Cardiac septum (tissue), 1 donor: ENCODE results near the gene BBC3. TPM values are rescaled to one million over a fixed set of nuclear protein-coding genes. Genes with fewer than 3 reads are reported as not detected.

ENCODE experiments used
- DNase-seq: peaks from one replicate; pipeline ENCODE4 v3.0.0-alpha.2; 2020; ENCODE audit warnings: low spot score
- intact Hi-C: fragments of 100-400 bp; cut with DNase I; formaldehyde crosslinking; loops from one replicate; pipeline ENCODE4 v1.14.0; 2022
- total RNA-seq: library from RNA; stranded (reverse); fragmentation: NEBNext Ultra II Directional; extraction: Animal tissue kit (Norgen Biotek cat#: 25700); gene quantifications from one replicate; pipeline ENCODE4 v1.2.1, GENCODE V29; 2021
- donor health status: DM: no; HTN: no; CAD: no.

Gene BBC3
- total RNA-seq, 1 donor from 2014 or later, result 4.4 TPM

DNA sequence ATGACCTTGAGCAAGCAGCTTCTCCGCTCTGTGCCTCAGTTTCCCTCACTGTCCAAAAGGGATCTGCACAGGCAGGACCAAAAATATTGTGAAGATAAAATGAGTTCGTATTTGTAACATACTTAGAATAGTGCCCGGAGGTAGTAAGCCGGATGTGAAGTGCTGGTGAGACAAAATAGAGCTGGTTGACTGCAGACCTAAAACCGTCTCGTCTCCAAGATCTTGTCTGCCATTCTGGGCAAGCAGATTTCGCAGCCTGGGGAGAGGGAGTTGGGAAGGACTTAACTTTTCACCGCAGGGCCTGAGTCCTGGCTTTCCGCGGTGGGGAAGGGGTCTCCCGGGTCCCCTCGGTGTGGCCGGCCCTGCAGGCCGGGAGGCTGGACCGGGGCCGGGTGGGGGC, 8.2 kb upstream of the BBC3 start:
- intact Hi-C loops, result no loop called here
- DNase-seq, result no peak

GRCh38 chr19:47236072-47236675, 5.2 kb upstream of the BBC3 start:
- no peak for DNase-seq
- intact Hi-C loops, result no loop called here

- intact Hi-C loops, result no loop called here
- DNase-seq, result no peak
These were observed 1.6 kb upstream of the BBC3 start for GRCh38 chr19:47232422-47233211.

DNA sequence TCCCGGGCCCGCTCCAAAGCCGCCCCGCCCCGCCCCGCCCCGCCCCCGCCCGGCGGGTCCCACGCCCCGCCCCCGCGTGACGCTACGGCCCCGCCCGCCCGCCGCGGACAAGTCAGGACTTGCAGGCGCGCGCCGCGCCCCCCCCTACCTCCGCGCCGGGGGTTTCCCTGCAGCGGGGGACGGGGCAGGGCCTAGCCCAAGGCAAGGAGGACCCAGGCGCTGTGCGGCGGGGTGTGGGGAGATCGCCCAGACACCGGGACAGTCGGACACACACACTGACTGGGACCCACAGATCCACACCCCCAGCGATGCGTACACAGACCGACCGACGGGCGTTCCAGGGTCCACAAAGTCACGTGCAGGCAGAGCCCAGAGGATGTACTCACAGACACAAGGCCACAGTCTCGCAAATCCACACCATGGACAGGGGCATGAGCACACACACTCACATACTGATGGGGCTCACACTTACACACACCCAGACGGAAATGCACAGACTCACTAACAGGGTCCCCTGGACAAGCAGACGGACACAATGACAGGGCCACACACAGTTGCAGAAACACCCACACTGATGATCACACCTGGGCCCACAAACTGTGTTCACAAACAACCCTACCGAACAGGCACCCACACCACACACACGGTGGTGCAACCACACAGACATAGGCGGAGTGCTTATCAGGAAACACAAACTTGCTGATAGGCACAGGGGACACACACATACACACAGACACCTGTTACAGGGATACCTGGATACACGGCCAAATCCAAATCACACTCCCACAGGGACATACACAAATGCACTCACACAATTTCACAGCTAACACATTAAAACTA, 436 bp upstream of the BBC3 start:
- intact Hi-C loops, result no loop called here
- DNase-seq, result peak; percentile 95

GRCh38 chr19:47230054-47230920, 712 bp downstream of the BBC3 start:
- DNase-seq, result peak; percentile 88

GRCh38 chr19:47229676-47230053, 1.3 kb downstream of the BBC3 start:
- intact Hi-C loops, result loop anchor here (1.0 kb wide), 1 partner anchor 15 kb away; no protein-coding TSS in a partner anchor
- DNase-seq, result no peak

More at GRCh38 chr19:47230054-47230920, 712 bp downstream of the BBC3 start:
- intact Hi-C loops, result no loop called here

DNA sequence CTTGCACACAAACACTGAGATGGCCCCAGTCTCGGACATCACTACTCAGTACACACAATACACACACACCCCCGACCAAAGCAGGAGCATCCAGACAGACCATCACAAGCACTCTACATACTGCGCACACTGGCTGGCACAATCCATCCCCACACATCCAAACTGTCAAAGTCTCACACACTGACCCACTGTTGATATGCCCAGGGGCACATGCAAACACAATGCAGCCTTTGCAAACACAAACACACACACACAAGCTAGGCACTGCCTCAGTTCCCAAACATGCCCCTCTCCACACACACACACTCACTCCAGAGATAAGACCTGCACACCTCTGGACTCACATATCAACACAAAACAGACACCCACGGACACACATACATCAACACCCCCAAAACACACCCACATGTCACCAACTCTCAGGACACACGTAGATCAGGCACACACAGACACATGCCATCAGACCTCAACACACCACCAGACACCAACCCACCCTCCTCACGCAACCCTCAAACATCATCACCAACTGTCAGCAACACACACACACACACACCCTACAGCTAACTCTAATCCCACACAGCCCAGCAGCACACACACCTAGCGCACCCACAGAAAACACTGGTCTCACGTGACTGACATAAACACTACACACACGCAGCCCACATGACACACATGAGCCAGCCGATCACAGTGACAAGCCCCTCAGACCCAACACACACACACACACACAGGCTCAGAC, 1.9 kb downstream of the BBC3 start:
- no peak for DNase-seq
- intact Hi-C loops, result loop anchor here (1.0 kb wide), 1 partner anchor 15 kb away; no protein-coding TSS in a partner anchor

- intact Hi-C loops, result no loop called here
- DNase-seq, result peak; percentile 81
These were observed 2.6 kb downstream of the BBC3 start for GRCh38 chr19:47228168-47228936.

DNA sequence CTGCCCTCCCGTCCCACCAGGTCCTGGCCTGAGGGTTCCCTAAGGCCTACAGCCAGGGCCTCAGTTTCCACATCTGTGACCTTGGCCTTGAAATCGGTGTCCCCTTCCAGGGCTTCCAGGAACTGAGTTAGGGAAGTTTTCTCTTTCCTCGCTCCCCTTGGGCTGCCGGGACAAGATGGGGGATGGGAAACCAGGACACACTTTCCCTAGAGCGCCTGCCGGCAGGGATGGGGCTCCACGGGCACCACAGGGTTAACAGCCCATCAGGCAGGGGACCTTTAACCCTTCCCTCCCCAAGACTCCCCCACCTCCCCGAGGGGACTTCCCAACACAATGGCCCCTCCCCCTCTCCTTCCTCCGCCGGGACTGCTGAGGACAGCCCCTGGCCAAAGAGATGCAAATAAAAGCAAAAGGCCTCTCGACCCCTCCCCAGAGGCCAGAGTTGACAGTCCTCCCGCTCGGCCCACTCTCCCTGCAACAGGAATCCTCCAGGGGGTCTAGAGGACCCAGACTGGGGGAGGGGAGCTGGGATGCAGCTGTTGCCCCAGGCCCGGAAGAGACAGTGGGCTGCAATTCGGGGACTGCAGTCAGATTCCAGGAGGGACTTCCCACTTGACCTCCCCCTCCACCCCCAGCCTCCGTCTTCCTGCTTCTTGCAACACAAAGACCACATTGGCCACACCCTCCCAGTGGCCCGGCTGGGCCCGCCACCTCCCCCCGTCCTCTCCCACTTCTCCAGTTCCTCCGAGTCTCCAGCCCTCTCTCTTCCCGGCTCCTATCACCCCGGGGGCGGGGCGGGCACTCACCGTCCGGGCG, 3.4 kb downstream of the BBC3 start:
- DNase-seq, result peak; percentile 96
- intact Hi-C loops, result loop anchor here (2.0 kb wide), 1 partner anchor 29 kb away; the partner anchor contains the start of gene CCDC9

- intact Hi-C loops, result loop anchor here (2.0 kb wide), 1 partner anchor 30 kb away; the partner anchor contains the start of gene CCDC9
- DNase-seq, result peak; percentile 97
These were observed 4.3 kb downstream of the BBC3 start for GRCh38 chr19:47226426-47227351.

DNA sequence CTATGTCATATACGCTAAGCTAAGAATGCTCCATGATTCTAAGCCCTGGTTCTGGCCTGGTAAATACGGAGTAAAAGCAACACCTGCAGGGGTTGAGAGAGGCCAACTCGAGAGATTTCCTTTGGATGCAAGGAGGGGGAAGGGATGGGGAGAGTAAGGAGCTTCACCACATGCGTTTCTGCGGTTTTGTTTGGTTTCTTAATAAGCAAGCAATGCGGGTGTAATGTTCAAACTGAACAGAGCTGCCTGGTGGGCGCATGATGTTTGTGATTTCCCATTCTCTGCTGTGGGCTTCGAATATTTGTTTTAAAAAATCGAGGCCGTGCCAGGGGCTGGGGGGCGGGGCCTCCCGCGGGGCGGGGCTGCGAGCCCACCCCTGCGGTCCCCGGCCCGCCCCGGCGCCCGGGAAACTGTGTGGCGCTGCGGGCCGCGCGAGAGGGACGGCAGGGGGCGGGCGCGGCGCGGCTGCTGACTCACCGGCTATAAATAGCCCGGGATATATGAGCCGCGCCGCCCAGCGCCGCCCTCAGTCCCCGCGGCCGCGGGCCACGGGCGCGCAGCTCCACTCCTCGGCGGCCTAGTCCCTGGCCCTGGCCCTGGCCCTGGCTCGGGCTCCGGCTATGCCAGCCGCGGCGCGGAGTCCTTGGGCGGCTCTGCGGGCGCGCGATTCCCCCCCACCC, 5.1 kb downstream of the BBC3 start:
- DNase-seq, result peak; percentile 93
- intact Hi-C loops, result loop anchor here (2.0 kb wide), 1 partner anchor 31 kb away; the partner anchor contains the start of gene CCDC9

GRCh38 chr19:47221890-47222289, 9.1 kb downstream of the BBC3 start:
- DNase-seq, result no peak

GRCh38 chr19:47221080-47221841, 9.7 kb downstream of the BBC3 start:
- no peak for DNase-seq
- intact Hi-C loops, result no loop called here

More at GRCh38 chr19:47221890-47222289, 9.1 kb downstream of the BBC3 start:
- intact Hi-C loops, result no loop called here

DNA sequence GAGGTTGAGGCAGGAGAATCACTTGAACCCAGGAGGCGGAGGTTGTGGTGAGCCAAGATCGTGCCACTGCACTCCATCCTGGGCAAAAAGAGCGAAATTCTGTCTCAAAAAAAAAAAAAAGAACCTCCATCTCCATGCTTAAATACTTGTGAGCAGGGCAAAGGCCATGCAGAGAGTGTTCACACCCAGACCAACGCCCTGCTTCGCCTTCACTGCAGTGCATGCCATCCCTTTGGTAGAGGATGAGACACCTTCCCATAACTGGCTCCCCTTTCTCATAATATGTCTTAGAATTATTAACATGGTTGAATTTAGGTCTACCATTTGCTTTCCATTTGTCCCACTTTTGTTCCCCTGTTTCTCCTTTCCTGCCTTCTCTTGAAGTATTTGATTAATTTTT, 15.4 kb downstream of the BBC3 start:
- intact Hi-C loops, result no loop called here
- no peak for DNase-seq
